Measurements from ENCODE around the gene SUPV3L1.
A peak's percentile ranks its signal among the peaks of the same experiment; 100 is the strongest.

The SUPV3L1 gene

GRCh38 chr10:69202332-69202731 is 22.3 kb downstream of the SUPV3L1 start:
- no peak overlapping the region for H3K4me3 ChIP-seq (replicated peaks; ENCODE audit: low read depth, low read length)
- DNase-seq (ENCODE audit: low read depth) = peak; percentile 54
- no peak for TF ChIP-seq CTCF (IDR thresholded peaks at IDR 0.05; ENCODE audit: low read length, missing control alignments)

GRCh38 chr10:69208761-69209160 is 28.7 kb downstream of the SUPV3L1 start:
- no peak for DNase-seq (ENCODE audit: low read depth)
- no peak overlapping the region for H3K4me3 ChIP-seq (replicated peaks; ENCODE audit: low read depth, low read length)
- no peak for TF ChIP-seq CTCF (IDR thresholded peaks at IDR 0.05; ENCODE audit: low read length, missing control alignments)

- DNase-seq (ENCODE audit: low read depth) = no peak
- H3K4me3 ChIP-seq (replicated peaks; ENCODE audit: low read depth, low read length) = no peak overlapping the region
- no peak for TF ChIP-seq CTCF (IDR thresholded peaks at IDR 0.05; ENCODE audit: low read length, missing control alignments)
These were observed 29.9 kb downstream of the SUPV3L1 start for GRCh38 chr10:69209787-69210484.

GRCh38 chr10:69211104-69211503 is 31.1 kb downstream of the SUPV3L1 start:
- H3K4me3 ChIP-seq (replicated peaks; ENCODE audit: low read depth, low read length) = no peak overlapping the region
- TF ChIP-seq CTCF (IDR thresholded peaks at IDR 0.05; ENCODE audit: low read length, missing control alignments) = no peak
- no peak for DNase-seq (ENCODE audit: low read depth)

- H3K4me3 ChIP-seq (replicated peaks; ENCODE audit: low read depth, low read length) = no peak overlapping the region
- no peak for TF ChIP-seq CTCF (IDR thresholded peaks at IDR 0.05; ENCODE audit: low read length, missing control alignments)
- no peak for DNase-seq (ENCODE audit: low read depth)
These were observed 31.5 kb downstream of the SUPV3L1 start for GRCh38 chr10:69211524-69211923.

- TF ChIP-seq CTCF (IDR thresholded peaks at IDR 0.05; ENCODE audit: low read length, missing control alignments) = no peak
- DNase-seq (ENCODE audit: low read depth) = no peak
These were observed 33.7 kb downstream of the SUPV3L1 start for GRCh38 chr10:69213591-69214311.

More at GRCh38 chr10:69213591-69214311, 33.7 kb downstream of the SUPV3L1 start:
- no peak overlapping the region for H3K4me3 ChIP-seq (replicated peaks; ENCODE audit: low read depth, low read length)
